Suppressor macrophage (primary cell): Measurements from ENCODE around the gene CCDC86.
A peak's percentile ranks its signal among the peaks of the same experiment; 100 is the strongest.
"Not testable (repeated sequence)": the region's sequence is repeated elsewhere in the genome, so short reads cannot be mapped to it uniquely, and the experiment has no call there.

Experiments used
- DNase-seq, 4 experiments: peaks; one replicate each; pipeline ENCODE4 v3.0.0-alpha.2; 2020 to 2022
- total RNA-seq, 17 experiments: gene quantifications; one replicate each; lab custom pipeline; 2026; ENCODE audit warnings: mixed read lengths in 6 of 17, inconsistent platforms in 3 of 17; lab: John Stamatoyannopoulos, UW

CCDC86 gene
- 1.0 to 29.1 (median 11.1) reads per million in 17 experiments for total RNA-seq

- peak; percentile 97 to 99 (median 98) for DNase-seq
These were observed at the start of gene CCDC86 for GRCh38 chr11:60841797-60842667. Gene CCDC86, plus strand, starts transcription at chr11:60842113. Its CDS starts 12 bp downstream, at chr11:60842125.

DNA sequence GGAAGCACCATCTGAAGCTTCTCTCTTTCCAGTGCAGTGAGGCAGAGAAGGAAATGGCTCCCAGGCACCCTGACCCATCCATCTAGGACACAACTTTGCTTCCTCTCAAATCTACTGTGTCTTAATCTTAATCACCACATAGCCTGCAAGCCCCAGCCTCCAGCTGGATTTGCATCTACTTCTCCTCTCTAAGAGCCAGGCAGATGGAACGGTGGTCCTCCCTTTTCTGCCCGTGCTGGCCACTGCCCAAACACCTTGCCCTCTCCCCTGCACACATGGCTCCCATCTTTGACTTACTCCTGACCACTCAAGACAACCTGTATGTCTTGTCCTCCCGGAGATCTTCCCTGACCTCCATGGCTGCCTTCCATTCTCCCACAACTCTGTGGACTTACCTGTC, 49.4 kb upstream of the CCDC86 start:
- no peak for DNase-seq

GRCh38 chr11:60795291-60795690, 46.6 kb upstream of the CCDC86 start:
- no peak for DNase-seq

GRCh38 chr11:60797846-60798630, 43.9 kb upstream of the CCDC86 start:
- no peak for DNase-seq

DNA sequence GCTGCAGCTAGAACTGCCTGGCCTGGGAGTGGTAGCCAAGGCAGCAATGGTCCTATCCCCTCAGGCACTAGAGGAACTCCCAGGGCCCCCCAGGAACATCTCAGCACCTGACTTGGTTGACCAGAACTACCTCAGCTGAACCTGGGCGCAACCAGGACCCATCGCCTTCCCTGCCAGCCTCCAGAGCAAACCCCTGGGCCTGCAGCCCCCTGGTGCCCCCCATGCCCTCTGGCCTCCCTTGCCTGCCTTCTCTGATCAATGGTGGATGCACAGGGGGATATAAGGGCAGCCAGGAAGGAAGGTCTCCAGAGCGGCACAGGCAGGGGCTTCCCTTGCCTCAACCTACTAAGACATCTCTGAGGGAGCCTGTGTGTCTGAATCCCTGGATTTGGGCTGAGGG, 43.3 kb upstream of the CCDC86 start:
- no peak for DNase-seq

GRCh38 chr11:60801194-60801593, 40.7 kb upstream of the CCDC86 start:
- no peak for DNase-seq

- no peak for DNase-seq
These were observed 38.5 kb upstream of the CCDC86 start for GRCh38 chr11:60803273-60803936.

DNA sequence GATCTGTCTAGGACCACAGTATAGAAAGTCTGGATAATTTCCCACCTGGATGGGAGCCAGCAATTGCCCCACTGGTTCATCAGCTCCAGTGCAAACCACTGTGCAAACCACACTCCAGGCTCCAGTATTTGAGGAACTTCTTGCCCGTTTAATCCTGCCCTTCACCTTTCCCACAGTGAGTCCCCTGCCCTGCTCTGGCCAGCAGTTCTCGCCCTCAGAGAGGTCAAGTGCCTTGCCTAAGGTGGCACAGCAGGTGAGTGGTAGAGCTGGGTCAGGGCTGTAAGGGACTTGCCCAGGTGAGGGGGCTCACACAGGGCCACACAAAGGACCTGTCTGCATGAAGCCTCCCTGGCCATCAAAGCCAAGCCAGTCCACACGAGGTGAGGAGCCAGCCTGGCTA, 32.7 kb upstream of the CCDC86 start:
- peak in 1 of 4 experiments; percentile 29 for DNase-seq

- no peak for DNase-seq
These were observed 32.2 kb upstream of the CCDC86 start for GRCh38 chr11:60809691-60810090.

- no peak for DNase-seq
These were observed 31.8 kb upstream of the CCDC86 start for GRCh38 chr11:60810151-60810550.

DNA sequence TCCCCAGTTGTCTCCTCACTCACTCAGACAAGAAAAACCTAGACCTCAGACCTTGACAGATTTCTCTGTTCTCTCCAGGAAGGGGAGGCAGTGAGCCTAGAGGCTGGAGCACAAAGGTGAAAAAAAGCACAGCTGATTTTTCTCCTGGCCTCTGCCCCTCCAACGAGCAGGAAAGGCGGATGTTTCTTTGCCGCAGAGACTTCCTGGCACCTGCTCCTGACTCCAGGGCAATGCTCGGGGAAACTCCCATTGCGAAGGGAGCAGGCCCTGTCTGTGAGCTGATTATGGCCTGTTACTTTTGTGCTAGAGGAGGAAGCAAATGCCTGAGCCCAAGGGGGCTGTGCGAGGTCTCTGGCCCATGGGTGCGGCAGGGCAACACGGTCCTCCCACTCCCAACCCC, 31.3 kb upstream of the CCDC86 start:
- DNase-seq: peak in 3 of 4 experiments; percentile 11 to 18 (median 17)

DNA sequence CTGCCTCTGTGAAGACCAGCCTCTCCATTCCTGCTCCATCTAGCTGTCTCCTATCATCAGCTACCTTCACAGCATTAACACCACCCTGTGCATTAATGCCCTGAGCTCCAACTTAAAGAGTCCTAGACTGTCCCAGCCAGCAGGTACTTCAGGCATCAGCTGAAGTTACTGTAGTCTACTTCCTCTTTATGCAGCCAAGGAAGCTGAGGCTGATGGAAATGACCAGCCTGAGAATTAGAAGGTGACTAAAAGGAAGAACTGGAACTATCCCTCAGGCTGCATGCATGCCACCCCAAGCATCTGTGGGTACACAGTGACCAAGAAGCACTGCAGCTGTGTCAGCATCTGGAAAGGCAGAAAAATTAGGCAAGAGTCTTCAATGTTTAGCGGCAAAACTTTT, 28.6 kb upstream of the CCDC86 start:
- DNase-seq: peak; percentile 33 to 59 (median 52)

- no peak for DNase-seq
These were observed 27.8 kb upstream of the CCDC86 start for GRCh38 chr11:60814112-60814511.

DNA sequence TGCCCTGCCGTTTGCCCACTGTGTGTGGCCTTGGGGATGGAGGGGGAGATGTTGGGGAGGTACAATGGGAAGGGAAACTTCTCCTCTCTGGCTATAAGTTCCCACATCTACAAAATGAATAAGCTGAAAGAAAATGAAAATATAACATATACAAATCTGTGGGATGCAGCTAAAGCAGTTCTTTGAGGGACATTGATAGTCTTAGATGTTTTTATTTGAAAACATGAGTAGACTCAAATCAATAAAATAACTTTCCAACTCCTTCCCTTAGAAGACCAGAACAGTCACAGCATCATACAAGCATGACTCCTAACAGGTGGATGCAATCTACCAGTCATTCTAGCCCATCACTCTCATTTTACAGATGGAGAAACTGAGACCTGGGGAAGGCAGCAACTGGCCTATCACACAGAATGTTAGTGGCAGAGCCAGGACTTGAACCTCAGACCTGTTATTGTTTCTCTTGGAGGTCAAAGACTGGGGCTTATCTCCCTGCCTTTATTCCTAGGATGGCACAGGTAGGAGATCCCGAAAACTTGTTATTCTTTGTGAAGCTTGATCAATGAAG, 25.2 kb upstream of the CCDC86 start:
- no peak for DNase-seq

GRCh38 chr11:60818057-60818456, 23.9 kb upstream of the CCDC86 start:
- no peak for DNase-seq

- no peak for DNase-seq
These were observed 19.9 kb upstream of the CCDC86 start for GRCh38 chr11:60821827-60822599.

- not testable (repeated sequence) for DNase-seq
These were observed 18.1 kb upstream of the CCDC86 start for GRCh38 chr11:60823745-60824306.

- no peak for DNase-seq
These were observed 16.8 kb upstream of the CCDC86 start for GRCh38 chr11:60825118-60825517.

- no peak for DNase-seq
These were observed 16.1 kb upstream of the CCDC86 start for GRCh38 chr11:60825790-60826189.

DNA sequence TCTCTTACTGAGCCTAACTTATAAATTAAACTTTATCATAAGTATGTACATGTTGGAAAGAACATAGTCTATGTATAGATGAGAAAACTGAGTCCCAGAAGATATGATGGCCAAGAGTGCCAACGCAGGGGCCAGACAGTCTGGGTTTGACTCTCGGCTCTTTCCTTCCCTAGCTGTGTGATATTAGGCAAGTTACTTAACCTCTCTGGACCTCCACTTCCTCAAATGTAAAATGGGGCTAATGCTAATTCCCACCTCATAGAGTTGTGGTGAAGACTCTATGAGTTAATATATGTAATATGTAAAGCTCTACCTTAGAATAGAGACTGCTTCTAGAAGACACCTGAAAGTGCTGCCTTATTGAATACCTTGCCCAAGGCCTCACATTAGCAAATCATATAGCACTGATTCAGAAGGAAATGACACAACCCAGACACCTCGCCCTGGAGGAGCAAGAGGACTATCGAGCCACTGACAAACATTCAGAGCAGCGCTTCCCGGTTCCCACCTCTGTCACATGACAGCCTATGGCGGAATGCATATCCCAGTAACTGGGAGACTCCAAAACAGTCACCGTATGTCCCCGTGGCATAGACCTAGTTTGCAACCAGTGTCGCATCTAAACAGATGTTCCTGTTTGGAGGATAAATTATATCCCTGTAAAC, 11.3 kb upstream of the CCDC86 start:
- DNase-seq: no peak

- DNase-seq: peak; percentile 87 to 93 (median 90)
These were observed 10.8 kb upstream of the CCDC86 start for GRCh38 chr11:60831143-60831500.
